Right renal cortex interstitium (tissue), 3 donors: Measurements from ENCODE around the gene ROPN1L. TPM values are rescaled to one million over a fixed set of nuclear protein-coding genes. Genes with fewer than 3 reads are reported as not detected.
A peak's percentile ranks its signal among the peaks of the same experiment; 100 is the strongest.
"Not testable (repeated sequence)": the region's sequence is repeated elsewhere in the genome, so short reads cannot be mapped to it uniquely, and the experiment has no call there.

Experiments used
- DNase-seq, 3 donors: peaks; one replicate each; pipeline ENCODE4 v3.0.0-alpha.2; 2013; ENCODE audit warnings: low read depth in 3 of 3, low spot score in 2 of 3
- polyA plus RNA-seq, 3 donors: library from polyadenylated mRNA; unstranded; fragments of 120-200 nt; gene quantifications; one replicate each; pipeline ENCODE4 v1.2.1, GENCODE V29; 2013; ENCODE audit not compliant: insufficient read length in 3 of 3

ROPN1L gene
- polyA plus RNA-seq, result under 1 TPM; 0.60 to 0.78 (median 0.64) TPM

DNA sequence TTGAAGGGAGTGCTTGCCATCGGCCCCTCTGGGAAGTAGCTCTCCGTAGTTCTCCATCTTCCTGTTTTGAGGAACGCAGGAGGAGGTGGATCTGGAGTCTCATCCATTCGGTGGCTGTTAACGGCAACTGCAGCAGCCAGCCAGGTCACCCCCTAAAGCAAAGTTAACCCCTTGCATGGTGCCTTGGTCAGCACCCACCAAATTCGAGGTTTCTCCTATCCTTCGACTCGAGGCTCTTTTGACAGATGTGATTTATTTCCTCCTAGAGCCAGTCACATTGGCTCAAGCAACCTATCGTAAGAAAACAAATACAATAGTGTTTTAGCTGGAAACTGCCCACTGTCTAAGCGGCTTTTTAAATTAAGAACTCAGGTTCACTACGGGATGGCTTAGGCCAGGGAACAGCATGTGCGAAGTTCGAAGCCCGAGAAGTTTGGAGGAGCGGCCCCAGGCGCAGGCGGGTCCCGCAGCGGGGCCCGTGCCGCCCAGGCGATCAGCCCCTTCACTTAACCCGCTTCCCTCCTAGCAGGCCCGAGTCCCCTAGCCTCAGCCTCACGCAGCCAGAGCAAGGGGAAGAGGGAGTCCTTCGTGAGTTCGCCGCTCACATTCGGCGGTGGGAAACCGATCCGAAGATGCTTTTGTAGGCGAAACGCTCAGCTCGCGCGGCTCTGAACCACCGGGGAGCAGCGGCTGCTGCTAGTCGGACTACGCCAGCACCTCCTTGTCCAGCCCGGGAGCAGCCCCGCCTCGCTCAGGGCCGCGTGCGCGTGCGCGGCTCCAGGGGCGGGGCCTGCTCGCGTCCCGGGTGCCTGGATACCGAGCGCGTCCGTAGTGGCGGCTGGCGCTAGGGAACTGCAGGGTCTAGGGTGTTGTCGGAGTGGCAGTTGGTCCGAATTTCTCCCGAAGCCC is at the start of gene ROPN1L:
Gene ROPN1L, plus strand, starts transcription at position 797 of the 909 bp plus-strand sequence. CDS start 289 bp downstream, outside the sequence.
- peak; percentile 78 to 85 (median 79) for DNase-seq

DNA sequence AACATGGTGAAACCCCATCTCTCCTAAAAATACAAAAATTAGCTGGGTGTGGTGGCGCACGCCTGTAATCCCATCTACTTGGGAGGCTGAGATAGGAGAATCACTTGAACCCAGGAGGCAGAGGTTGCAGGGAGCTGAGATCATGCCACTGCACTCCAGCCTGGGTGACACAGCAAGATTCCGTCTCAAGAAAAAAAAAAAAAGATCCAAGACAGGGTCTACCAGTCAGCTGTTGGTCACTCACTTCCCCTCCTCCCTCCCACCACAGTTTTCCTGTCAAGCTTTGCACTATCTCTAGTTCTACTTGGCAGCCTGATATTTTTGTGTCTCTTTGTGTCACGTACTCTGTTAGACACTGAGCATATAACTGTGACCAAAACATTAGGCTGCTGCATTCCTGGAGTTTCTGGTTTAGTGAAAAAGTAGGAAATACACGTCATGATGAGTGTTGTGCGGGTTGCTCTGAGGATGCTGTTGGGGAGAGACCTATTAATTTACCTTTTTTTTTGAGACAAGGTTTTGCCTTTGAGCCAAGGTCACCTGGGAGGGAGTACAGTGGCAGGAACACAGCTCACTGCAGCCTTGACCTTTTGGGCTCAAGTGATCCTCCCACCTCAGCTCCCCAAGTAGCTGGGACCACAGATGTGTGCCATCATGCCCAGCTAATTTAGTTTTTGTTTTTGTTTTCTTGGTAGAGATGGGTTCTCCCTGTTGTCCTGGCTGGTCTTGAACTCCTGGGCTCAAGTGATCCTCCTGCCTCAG is 48.9 kb upstream of the ROPN1L start:
- not testable (repeated sequence) for DNase-seq

DNA sequence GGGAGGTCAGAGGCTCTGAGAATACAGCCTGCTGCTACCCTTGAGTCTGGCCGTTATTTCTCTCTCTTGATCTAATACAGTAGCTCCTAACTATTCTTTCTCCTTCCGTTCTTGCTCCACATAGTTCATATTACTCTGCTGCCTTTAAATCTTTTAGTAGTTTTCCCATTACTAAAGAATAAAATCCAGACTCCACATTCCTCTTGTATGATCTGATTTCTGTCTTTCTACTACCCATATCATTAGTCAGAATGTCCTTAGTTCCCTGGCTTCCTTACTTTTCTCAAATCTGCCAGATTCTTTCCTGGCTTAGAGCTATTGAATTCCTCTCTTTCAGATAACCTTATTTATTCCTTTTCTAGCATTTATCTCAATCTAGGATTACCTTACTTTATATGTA is 48.2 kb upstream of the ROPN1L start:
- no peak for DNase-seq

DNA sequence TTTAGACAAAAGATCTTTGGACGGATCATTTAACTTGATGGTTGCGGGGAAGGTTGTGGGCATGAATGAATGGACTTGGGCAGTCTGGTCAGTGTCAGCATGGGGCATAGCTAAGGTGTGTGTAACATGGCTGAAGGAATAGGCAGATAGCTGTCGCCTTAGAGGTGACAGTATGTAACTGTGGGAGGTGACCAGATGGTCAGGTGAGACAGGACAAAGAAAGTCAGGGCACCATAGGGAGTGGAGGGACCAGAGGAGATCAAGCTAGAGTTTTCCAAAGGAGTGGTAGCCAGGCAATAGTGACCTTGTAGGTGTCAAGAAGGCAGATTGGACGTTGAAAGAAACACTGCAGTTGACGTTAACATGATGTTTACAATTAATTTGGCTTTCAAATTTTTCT is 45.1 kb upstream of the ROPN1L start:
- no peak for DNase-seq

DNA sequence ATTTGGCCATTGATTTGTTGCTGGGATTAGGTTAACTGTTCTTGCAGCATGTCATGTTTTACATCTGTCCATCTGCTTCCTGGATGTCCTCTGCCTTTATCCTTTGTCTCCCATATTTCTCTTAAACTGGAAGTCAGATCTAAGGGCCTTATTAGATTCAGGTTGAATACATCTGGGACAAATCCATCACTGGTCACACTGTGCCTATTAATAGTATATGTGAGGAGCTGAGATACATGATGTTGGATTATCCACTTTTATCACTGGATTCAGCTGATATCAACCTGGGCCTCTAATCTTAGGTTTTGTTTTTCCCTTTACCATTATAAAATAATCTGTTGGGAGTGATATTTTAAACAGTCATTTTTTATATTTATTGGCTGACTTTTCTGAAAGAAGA is 41.8 kb upstream of the ROPN1L start:
- no peak for DNase-seq

DNA sequence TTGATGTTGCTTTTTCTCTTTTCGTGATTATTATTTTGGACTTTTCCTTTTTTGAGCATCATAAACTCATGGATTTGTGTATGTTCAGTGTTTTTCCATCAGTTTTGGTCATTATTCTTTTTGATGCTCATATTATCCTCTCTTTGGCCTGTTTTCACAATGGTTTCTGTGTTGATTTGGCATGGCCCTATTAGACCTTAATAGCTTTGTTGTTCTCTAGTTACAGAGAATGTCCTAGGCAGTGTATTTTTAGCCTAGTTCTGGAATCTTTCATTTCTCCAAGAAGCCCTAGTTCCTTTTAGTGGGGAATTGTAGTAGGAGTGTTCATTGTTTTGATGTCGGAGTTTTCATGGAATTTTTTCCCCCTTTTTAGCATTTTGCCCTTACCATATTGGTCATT is 41.3 kb upstream of the ROPN1L start:
- DNase-seq, result no peak

DNA sequence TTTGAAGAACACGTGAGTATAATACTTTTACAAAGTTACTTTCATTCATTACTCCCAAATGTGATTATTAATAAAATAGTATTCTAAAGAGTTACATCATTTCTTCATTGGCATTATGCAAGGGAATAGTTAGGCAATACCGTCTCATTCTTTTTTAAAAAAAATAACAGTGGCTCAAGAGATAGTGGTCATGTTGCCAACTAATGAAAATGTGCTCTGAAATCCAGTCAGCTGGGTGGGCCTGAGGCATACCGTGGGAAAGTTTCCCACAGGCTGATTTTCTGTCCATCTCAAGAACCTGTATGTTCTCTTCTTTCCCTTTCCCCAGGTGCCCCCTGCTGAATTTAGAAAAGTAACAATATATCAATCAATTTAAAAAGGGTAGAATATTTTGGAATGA is 40.8 kb upstream of the ROPN1L start:
- DNase-seq, result no peak

DNA sequence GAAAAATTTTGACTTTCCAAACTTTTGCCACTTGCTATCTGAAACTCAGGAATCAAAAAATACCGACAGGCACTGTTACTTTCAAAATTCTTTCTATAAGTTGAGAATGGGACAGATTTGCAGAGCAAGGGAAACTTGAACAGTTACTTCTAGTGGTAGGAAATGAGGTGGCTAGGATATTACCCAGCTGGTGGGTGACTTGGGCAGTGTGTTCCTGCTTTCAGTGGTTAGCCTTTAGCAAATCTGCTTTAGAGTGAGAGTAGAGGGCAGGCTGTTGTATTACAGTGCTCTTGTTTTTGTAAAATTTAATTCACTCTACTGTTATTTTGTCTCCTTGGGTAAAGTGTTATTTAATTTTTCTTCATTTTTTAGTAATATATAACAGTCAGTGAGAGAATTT is 40.2 kb upstream of the ROPN1L start:
- no peak for DNase-seq

DNA sequence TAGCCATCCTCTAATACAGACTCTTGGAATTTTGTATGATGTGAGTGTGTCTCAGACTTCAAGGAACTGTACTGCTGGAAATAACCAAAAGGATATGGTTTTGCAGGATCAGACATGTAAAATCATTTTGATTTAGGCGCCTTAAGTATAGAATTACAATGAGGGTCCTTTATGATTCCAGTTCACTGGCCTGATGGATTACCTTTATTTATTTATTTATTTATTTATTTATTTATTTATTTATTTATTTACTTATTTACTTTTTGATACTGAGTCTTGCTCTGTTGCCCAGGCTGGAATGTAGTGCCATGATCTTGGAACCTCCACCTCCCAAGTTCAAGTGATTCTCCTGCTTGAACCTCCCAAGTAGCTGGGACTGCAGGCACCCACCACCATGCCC is 37.9 kb upstream of the ROPN1L start:
- no peak for DNase-seq

DNA sequence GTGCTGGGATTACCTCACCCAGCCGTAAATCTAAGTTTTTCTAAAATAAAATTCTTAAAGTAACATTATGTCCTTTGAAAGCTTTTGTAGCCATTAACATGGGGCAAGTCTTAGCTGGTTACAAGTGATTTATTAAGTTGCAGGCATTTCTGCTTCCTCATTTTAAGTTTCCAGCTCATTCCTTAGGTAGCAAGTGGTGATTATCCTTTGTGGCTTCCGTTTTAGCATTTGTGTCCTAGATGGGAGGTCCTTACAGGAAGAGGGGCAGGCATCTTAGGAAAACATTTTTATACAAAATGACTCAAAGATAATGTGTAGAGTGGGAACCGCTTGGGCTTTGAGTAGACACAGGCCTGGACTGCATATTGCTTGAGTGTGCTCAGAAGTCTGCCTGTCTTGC is 35.0 kb upstream of the ROPN1L start:
- DNase-seq, result no peak

DNA sequence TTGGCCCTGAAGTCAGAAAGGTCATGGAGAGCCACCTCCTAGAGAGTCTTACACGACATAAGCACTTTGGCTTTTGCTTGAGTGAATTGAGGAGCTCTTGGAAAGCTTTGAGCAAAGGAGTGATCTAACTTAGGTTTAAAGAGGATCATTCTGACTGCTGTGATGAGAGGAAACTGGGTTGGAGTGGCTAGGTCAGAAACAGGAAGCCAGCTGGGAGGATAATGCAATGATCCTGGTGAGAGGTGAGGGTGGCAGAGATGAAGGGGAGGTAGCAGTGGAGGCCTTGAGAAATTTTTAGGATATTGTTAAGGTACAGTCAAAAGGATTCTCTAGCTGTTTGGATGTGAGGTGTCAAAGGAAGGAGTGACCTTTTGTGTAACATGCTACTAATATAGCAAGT is 32.2 kb upstream of the ROPN1L start:
- no peak for DNase-seq

DNA sequence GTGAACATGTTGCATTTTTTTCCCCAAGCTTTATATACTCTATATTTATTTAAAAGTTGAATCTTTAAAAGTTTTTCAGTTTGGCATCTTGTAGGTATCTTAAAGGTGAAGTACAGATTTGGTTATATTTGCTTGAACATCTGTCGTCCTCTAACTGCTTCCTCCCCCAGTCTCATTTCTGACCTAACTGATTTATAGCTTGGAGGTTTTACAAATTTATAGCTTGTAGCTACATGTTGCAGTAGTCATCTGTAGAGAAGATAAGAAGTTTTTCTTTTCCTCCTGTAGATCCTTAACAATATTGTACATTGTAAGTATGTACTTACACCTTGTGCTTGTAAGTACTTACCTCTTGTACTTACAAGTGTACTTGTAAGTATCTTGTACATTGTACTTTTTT is 31.0 kb upstream of the ROPN1L start:
- no peak for DNase-seq

DNA sequence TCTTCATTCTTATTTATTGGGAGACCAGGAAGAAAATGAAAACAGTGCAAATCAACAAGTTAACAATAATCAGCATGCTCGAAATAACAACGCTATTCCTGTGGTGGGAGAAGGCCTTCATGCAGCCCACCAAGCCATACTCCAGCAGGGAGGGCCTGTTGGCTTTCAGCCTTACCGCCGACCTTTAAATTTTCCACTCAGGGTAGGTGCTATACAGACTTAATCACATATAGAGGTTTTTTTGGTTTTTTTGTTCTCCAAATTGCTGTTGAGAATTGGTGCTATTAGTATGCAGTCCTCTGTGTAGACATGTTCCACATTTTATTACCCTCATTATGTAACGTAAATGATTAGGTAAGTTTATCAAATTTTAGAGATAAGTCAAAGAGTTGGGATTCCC is 30.3 kb upstream of the ROPN1L start:
- no peak for DNase-seq

DNA sequence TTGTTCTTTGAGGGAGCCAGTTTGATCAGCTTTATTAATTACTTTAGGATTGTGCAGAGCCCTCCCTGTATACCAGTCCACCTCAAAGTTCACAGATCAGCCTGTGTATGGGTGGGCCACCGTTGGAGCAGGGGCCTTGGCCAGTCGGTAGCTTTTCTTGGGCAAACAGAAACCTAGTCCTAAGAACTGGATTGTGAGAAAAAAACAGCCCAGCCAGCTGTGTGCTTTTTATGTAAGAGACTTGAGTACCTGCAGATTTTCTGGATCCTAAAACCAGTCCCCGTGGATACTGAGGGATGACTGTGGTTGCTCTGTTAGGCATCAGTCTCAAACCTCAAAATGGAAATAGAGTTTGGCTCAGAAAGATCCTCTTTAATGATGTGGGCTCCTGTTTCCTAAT is 24.8 kb upstream of the ROPN1L start:
- no peak for DNase-seq

DNA sequence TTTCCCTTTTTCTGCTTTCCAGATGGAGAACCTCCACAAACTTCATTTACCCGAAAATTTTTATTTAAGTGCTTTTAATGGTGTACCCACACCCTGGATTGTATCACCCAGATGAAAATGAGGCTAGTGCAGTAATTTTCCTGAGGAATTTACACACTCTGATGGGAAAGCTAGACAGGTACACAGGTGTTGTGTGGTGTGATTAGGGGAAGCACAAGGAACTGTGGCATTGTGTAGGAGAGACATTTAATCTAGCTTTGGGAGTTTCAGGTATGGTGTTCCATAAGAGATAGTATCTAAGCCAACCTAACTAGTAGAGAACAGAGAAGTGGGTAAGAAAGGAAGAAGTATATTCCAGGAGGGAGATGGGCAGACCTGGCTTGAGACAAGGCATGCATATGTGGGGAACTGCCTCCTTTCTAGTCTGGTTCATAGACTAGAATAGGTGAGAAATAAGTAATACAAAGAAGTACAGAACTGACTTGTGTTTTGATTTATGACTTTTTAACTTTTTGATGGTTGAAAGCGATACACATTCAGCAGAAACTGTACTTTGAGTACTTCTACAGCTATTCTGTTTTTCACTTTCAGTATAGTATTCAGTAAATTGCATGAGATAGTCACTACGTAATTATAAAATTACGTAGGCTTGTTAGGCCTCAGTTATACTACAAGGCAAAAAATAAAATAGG is 22.9 kb upstream of the ROPN1L start:
- no peak for DNase-seq

DNA sequence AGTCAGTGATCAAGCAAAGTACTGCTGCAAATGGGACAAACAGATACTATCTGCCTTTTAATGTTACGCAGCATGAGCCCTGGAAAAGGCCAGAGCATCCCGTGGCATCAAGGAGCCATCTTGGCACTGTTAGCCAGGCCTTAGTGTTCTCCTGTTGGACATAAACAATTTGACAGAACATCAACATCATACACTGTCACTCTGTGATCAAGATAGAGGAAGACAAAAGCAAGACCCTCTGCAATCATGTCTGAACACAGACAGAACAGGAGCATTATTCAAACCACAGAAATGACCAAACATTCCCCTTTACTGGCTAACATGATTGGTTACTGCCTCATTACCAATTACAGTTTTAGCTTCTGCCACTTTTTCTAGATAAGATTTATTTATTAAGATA is 21.2 kb upstream of the ROPN1L start:
- no peak for DNase-seq

DNA sequence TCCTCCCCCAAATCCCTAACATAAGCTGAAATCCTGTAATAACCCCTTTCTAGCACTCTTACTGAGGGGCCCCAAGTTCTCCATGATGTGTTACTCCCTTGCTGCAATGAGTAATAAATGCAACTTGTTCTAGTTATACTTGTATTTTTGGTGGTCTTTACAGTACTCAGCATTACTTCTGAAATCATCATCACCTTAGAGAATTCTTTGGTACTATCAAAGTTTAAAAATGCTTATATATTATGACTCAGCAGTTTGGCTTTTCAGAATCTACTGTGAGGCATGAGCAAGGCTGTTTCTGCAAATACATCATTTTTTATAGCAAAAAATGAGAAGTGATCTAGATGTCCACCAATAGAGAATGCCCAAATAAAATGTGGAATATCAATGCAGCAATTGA is 20.7 kb upstream of the ROPN1L start:
- DNase-seq, result no peak

DNA sequence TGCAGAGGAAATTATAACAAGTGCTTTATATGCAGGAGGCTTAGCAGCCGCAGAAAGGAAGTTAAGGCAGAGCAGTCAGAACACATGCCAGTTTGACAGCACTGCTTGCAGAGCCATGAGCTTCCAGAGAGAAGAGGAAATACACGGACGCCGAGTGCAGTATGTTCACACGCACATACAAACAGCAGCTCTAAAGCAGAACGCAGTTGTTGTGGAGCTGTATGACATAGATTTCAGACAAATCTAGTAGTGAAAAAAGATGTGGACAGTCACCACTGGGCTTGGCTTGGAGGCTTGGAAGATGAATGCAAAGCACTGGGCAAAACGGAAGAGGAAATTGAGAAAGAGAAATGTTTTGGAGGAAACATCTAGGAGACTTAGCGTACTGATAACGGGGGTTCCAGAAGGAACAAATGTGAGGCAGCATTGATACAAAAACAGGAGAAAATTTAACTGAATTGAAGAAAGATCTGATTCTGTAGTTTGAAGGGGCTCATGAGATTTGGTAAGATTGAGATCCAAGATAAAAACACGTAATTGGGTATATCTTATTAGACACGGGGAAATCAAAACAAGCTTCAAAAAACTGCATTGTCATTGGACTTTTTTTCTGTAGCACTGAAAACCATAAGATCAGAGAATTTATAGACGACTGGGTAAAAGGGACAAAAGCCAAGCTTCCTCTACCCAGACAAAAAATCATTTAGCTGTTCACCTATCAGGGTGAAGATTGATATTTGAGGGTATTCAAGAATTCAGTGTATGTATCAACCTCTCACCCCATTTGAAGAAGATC is 19.6 kb upstream of the ROPN1L start:
- DNase-seq, result no peak

DNA sequence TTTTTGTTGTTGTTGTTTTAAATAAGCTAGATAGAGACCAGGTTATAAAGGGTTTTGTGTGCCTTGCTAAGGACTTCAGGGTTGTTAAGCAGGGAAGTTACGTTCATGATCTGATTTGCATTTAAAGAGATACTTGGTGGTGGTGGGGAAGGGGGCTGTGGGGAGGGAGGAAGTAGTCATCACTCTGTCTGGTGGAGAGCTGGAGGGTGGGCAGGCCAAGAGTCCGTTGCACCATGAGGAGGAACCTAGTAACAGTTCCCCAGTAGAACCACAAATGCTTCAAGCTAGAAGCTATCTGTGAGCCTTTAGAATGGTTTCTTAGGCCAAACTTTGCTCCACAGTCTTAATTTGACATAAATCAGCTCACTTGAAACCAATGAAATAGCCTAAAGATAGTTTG is 18.7 kb upstream of the ROPN1L start:
- no peak for DNase-seq

DNA sequence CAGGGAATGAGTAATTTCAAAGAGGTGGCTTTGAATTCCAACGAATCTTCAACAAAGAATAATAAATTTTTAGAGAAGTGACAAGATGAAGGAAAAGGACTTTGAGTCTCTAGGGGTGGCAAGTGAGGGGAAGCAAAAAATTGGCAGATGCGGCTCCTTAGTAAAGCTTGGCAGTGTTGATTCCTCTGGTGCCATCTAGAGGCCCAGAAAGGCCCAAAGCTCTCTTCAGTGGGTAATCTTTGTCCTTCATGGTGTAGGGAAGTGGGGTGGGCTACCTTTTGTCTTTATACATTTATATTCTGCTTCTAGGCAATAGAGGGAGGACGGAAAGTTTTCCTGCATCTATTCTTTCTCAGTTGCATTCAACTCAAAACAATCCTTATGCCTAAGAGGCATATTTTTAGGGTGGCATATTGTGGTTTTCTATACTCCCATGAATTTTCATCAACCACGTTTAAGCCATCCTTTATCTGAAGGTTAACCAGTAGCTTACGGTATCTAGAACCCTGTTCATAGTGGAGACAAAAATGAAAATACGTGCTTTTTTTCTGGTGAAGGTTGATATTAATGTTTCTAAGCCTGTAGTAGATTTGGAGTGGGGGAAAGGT is 17.5 kb upstream of the ROPN1L start:
- no peak for DNase-seq
